Type B pancreatic cell (in vitro differentiated cells): ENCODE measurements around the gene NUDT14. TPM values are rescaled to one million over a fixed set of nuclear protein-coding genes. Genes with fewer than 3 reads are reported as not detected.
A peak's percentile ranks its signal among the peaks of the same experiment; 100 is the strongest.

Experiments
- DNase-seq: peaks from one replicate; pipeline ENCODE4 v3.0.0; 2021; ENCODE audit warnings: mixed read lengths; ENCODE audit not compliant: unreplicated experiment; ENCODE audit errors: extremely low spot score
- H3K27ac Mint-ChIP-seq: 2 replicates; pipeline ENCODE4 v1.8.0; 2021; ENCODE audit warnings: mild to moderate bottlenecking, mixed read lengths
- H3K27me3 Mint-ChIP-seq: 2 replicates; pipeline ENCODE4 v1.8.0; 2021; ENCODE audit warnings: mixed read lengths
- H3K36me3 Mint-ChIP-seq: 2 replicates; pipeline ENCODE4 v1.8.0; 2021; ENCODE audit warnings: mixed read lengths
- H3K4me1 Mint-ChIP-seq: one replicate; pipeline ENCODE4 v1.8.0; 2021; ENCODE audit warnings: mixed read lengths; ENCODE audit not compliant: unreplicated experiment
- H3K4me3 Mint-ChIP-seq: 2 replicates; pipeline ENCODE4 v1.8.0; 2021; ENCODE audit warnings: mild to moderate bottlenecking, mixed read lengths
- H3K9me3 Mint-ChIP-seq: 2 replicates; pipeline ENCODE4 v1.8.0; 2021; ENCODE audit warnings: mixed read lengths
- CTCF ChIP-seq: fragments of 200-600 bp; sonication (generic); conservative IDR thresholded peaks from 2 replicates; pipeline ENCODE4 v1.5.0; 2021; ENCODE audit warnings: antibody characterized with exemption, mild to moderate bottlenecking
- total RNA-seq: library from RNA; stranded (reverse); gene quantifications from 2 replicates; pipeline ENCODE4 v1.2.1, GENCODE V29; 2021; ENCODE audit warnings: low replicate concordance

NUDT14 gene
- total RNA-seq, 1 donor from 2014 or later = 33.3 TPM

- Mint-ChIP-seq H3K27ac (no peak overlapping the region), H3K9me3 (no peaks in the 10 kb centered on the region), H3K36me3 (no peaks in the 10 kb centered on the region), H3K27me3 (no peaks in the 10 kb centered on the region), H3K4me3 (no peak overlapping the region), H3K4me1 (no peaks in the 10 kb centered on the region)
- no peak for TF ChIP-seq CTCF
- DNase-seq = no peak
Measured at GRCh38 chr14:105204206-105204930, 23.3 kb upstream of the NUDT14 start.

GRCh38 chr14:105203701-105204100, 22.6 kb upstream of the NUDT14 start:
- no peak for TF ChIP-seq CTCF
- DNase-seq = no peak
- no peak overlapping the region for H3K27ac Mint-ChIP-seq
- no peaks in the 10 kb centered on the region for H3K36me3 Mint-ChIP-seq
- no peak overlapping the region for H3K4me3 Mint-ChIP-seq
- H3K4me1 Mint-ChIP-seq = no peaks in the 10 kb centered on the region
- peaks cover 3% of the 10 kb centered on the region for H3K27me3 Mint-ChIP-seq
- H3K9me3 Mint-ChIP-seq = no peaks in the 10 kb centered on the region

- peak; percentile 98 for TF ChIP-seq CTCF
- Mint-ChIP-seq H3K36me3 (no peaks in the 10 kb centered on the region), H3K9me3 (no peaks in the 10 kb centered on the region), H3K4me1 (no peaks in the 10 kb centered on the region), H3K4me3 (no peak overlapping the region), H3K27ac (no peak overlapping the region), H3K27me3 (peaks cover 7% of the 10 kb centered on the region)
- DNase-seq = peak; percentile 87
Measured at GRCh38 chr14:105203057-105203531, 22.0 kb upstream of the NUDT14 start.

DNA sequence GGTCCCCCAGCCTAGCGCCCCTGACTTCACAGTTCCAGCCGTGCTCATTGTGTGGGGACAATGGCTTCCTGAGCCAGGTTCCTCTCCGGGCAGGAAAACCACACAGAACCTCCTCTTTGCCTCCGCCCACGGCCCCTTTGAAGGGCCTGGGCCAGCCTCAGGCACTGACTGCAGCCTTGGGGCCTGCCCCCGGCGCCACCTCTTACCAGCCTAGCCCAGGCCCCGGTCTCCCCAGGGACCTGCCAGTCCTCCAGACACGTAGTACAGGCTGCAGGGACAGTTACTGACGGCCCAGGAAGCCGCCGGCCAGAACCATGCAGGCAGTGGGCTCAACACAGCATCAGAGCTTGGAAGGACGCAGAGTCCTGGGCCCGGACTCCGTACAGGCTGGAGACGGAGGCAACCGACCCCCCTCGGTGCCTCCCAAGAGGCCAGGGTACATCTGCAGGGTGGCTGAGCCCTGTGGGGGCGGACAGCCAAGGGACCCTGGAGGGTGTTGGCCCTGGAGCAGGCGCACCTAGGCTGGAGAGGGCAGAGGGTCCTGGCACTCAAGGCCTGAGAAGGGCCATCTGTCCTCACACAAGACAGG, 20.9 kb upstream of the NUDT14 start:
- TF ChIP-seq CTCF = no peak
- no peak for DNase-seq
- H3K27me3 Mint-ChIP-seq = peaks cover 7% of the 10 kb centered on the region

DNA sequence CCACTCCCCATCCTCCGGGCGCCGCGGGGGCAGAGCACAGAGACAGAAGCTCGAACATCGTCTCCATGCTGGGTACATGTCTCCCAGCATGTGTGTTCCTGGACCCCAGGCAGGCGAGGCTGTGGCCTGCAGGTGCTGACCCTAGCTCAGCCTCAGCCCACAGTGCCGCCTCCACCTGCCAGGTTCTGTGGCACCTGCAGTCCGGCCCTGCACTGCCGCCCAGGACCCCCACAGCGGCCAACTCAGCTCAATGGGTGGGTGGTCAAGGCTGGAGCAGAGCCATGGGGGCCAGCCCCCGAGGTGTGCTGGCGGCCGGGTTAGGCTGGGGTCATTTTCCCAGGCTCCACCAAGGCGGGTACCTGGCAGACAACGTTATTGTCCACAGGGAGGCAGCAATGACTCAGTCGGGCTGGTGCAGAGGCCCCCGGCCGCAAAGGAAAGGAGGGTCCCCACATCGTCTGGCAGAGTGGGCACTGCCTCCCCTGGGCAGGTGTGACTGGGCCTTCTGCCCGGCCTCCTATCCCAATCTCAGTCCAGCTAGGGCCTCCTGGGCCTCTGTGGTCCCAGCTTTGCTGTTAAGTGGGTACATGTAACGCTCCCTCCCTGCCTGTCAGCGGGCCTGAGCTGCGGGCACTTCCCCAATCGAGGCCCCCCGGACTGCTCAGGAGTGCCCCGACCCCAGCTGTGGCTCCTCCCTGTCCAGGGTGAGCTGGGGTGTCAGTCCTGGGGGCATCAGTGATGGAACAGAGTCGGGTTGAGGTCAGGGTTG, 20.2 kb upstream of the NUDT14 start:
- no peak overlapping the region for H3K27ac Mint-ChIP-seq
- no peak overlapping the region for H3K4me3 Mint-ChIP-seq
- no peaks in the 10 kb centered on the region for H3K9me3 Mint-ChIP-seq
- H3K4me1 Mint-ChIP-seq = no peaks in the 10 kb centered on the region
- DNase-seq = no peak
- peak; percentile 17 for TF ChIP-seq CTCF
- peaks cover 7% of the 10 kb centered on the region for H3K27me3 Mint-ChIP-seq
- no peaks in the 10 kb centered on the region for H3K36me3 Mint-ChIP-seq

More for the DNA sequence above, 20.9 kb upstream of the NUDT14 start:
- H3K27ac Mint-ChIP-seq = no peak overlapping the region
- H3K36me3 Mint-ChIP-seq = no peaks in the 10 kb centered on the region
- H3K4me1 Mint-ChIP-seq = no peaks in the 10 kb centered on the region
- H3K9me3 Mint-ChIP-seq = no peaks in the 10 kb centered on the region
- no peak overlapping the region for H3K4me3 Mint-ChIP-seq
